ENCODE measurements around the gene COL6A6.

COL6A6 gene

GRCh38 chr3:130516645-130517512, at the start of gene COL6A6:
Gene COL6A6, plus strand, starts transcription at chr3:130517177. Its CDS starts 43,188 bp downstream, at chr3:130560365.
- no peaks in the 10 kb centered on the region for H4K20me1 ChIP-seq
- H3K4me3 ChIP-seq, result no peak within 1 kb of the TSS
- peaks cover 0 to 13% (median 4%) of the 10 kb centered on the region in 11 experiments; a peak in 5 of 22 replicates for H3K9me3 ChIP-seq (replicated peaks in 1 of 11)
- H3K27me3 ChIP-seq, result no peaks in the 10 kb centered on the region
- no peaks in the 10 kb centered on the region for H3K4me1 ChIP-seq
- no peak within 1 kb of the TSS for H3K4me2 ChIP-seq
- H3K9ac ChIP-seq, result no peak within 1 kb of the TSS
- TF ChIP-seq Cebpa-rat (IDR thresholded peaks at IDR 0.05), result no peak
- H3K36me3 ChIP-seq, result no peaks in the 10 kb centered on the region
- H3K27ac ChIP-seq, result no peak within 1 kb of the TSS

- no peak for TF ChIP-seq Cebpa-rat (IDR thresholded peaks at IDR 0.05)
- no peaks in the 10 kb centered on the region for H4K20me1 ChIP-seq
- H3K4me3 ChIP-seq, result no peak overlapping the region
- no peak overlapping the region; a peak in 1 of 22 replicates for H3K4me2 ChIP-seq
- no peaks in the 10 kb centered on the region for H3K36me3 ChIP-seq
- H3K9ac ChIP-seq, result no peak overlapping the region
- H3K9me3 ChIP-seq (replicated peaks in 1 of 11), result 0 out of 22 replicates have a peak, but pooled peaks cover 0 to 6% (median 0%) of the 10 kb centered on the region in 11 experiments
- H3K27me3 ChIP-seq, result no peaks in the 10 kb centered on the region
- H3K4me1 ChIP-seq, result peaks cover 0 to 6% (median 0%) of the 10 kb centered on the region in 10 experiments; a peak in 6 of 20 replicates
- H3K27ac ChIP-seq, result no peak overlapping the region
Observed at GRCh38 chr3:130468311-130468710, 48.7 kb upstream of the COL6A6 start.

GRCh38 chr3:130470126-130470525, 46.9 kb upstream of the COL6A6 start:
- H3K4me3 ChIP-seq, result no peak overlapping the region

GRCh38 chr3:130473416-130473815, 43.6 kb upstream of the COL6A6 start:
- H3K4me1 ChIP-seq, result no peaks in the 10 kb centered on the region
- TF ChIP-seq Cebpa-rat (IDR thresholded peaks at IDR 0.05), result no peak
- H3K27ac ChIP-seq, result no peak overlapping the region
- no peak overlapping the region for H3K4me3 ChIP-seq
- H3K4me2 ChIP-seq, result no peak overlapping the region
- no peaks in the 10 kb centered on the region for H3K36me3 ChIP-seq
- no peaks in the 10 kb centered on the region for H3K27me3 ChIP-seq
- H4K20me1 ChIP-seq, result no peaks in the 10 kb centered on the region
- no peak overlapping the region for H3K9ac ChIP-seq
- H3K9me3 ChIP-seq (replicated peaks in 1 of 11), result peaks cover 0 to 16% (median 0%) of the 10 kb centered on the region in 11 experiments; a peak in 4 of 22 replicates

More at GRCh38 chr3:130470126-130470525, 46.9 kb upstream of the COL6A6 start:
- H3K4me1 ChIP-seq, result peaks cover 0 to 6% (median 0%) of the 10 kb centered on the region in 10 experiments; a peak in 6 of 20 replicates
- TF ChIP-seq Cebpa-rat (IDR thresholded peaks at IDR 0.05), result no peak
- H3K27ac ChIP-seq, result no peak overlapping the region
- no peak overlapping the region for H3K4me2 ChIP-seq
- H3K9ac ChIP-seq, result no peak overlapping the region
- no peaks in the 10 kb centered on the region for H3K27me3 ChIP-seq
- H3K9me3 ChIP-seq (replicated peaks in 1 of 11), result peaks cover 0 to 12% (median 0%) of the 10 kb centered on the region in 11 experiments; a peak in 4 of 22 replicates
- H3K36me3 ChIP-seq, result no peaks in the 10 kb centered on the region
- no peaks in the 10 kb centered on the region for H4K20me1 ChIP-seq

GRCh38 chr3:130480736-130481135, 36.2 kb upstream of the COL6A6 start:
- Histone ChIP-seq H3K27me3 (no peaks in the 10 kb centered on the region), H4K20me1 (no peaks in the 10 kb centered on the region), H3K4me1 (no peaks in the 10 kb centered on the region), H3K4me3 (no peak overlapping the region), H3K4me2 (no peak overlapping the region), H3K27ac (no peak overlapping the region), H3K9ac (no peak overlapping the region), H3K9me3 (replicated peaks in 1 of 11) (peaks cover 0 to 7% (median 0%) of the 10 kb centered on the region in 11 experiments; a peak in 2 of 22 replicates), H3K36me3 (no peaks in the 10 kb centered on the region)
- no peak for TF ChIP-seq Cebpa-rat (IDR thresholded peaks at IDR 0.05)

GRCh38 chr3:130488288-130488687, 28.7 kb upstream of the COL6A6 start:
- no peaks in the 10 kb centered on the region for H4K20me1 ChIP-seq
- no peaks in the 10 kb centered on the region for H3K27me3 ChIP-seq
- H3K9ac ChIP-seq, result no peak overlapping the region
- no peaks in the 10 kb centered on the region for H3K9me3 ChIP-seq (replicated peaks in 1 of 11)
- H3K4me3 ChIP-seq, result no peak overlapping the region
- H3K4me2 ChIP-seq, result no peak overlapping the region
- no peaks in the 10 kb centered on the region for H3K36me3 ChIP-seq
- H3K27ac ChIP-seq, result no peak overlapping the region
- no peak for TF ChIP-seq Cebpa-rat (IDR thresholded peaks at IDR 0.05)
- H3K4me1 ChIP-seq, result 0 out of 20 replicates have a peak, but pooled peaks cover 0 to 5% (median 0%) of the 10 kb centered on the region in 10 experiments

- H3K36me3 ChIP-seq, result no peaks in the 10 kb centered on the region
- no peak overlapping the region for H3K27ac ChIP-seq
- H3K4me3 ChIP-seq, result no peak overlapping the region
- no peaks in the 10 kb centered on the region for H4K20me1 ChIP-seq
- H3K4me2 ChIP-seq, result no peak overlapping the region
- no peaks in the 10 kb centered on the region for H3K27me3 ChIP-seq
- no peak overlapping the region for H3K9ac ChIP-seq
- no peaks in the 10 kb centered on the region for H3K9me3 ChIP-seq (replicated peaks in 1 of 11)
- TF ChIP-seq Cebpa-rat (IDR thresholded peaks at IDR 0.05), result no peak
- 0 out of 20 replicates have a peak, but pooled peaks cover 0 to 5% (median 0%) of the 10 kb centered on the region in 10 experiments for H3K4me1 ChIP-seq
Observed at GRCh38 chr3:130488769-130489450, 28.1 kb upstream of the COL6A6 start.

- no peaks in the 10 kb centered on the region for H3K36me3 ChIP-seq
- TF ChIP-seq Cebpa-rat (IDR thresholded peaks at IDR 0.05), result no peak
- no peaks in the 10 kb centered on the region for H4K20me1 ChIP-seq
Observed at GRCh38 chr3:130490241-130490640, 26.7 kb upstream of the COL6A6 start.

GRCh38 chr3:130491431-130491830, 25.5 kb upstream of the COL6A6 start:
- Histone ChIP-seq H3K36me3 (no peaks in the 10 kb centered on the region), H3K4me1 (0 out of 20 replicates have a peak, but pooled peaks cover 0 to 5% (median 0%) of the 10 kb centered on the region in 10 experiments), H3K4me2 (no peak overlapping the region), H4K20me1 (no peaks in the 10 kb centered on the region), H3K27ac (no peak overlapping the region), H3K9ac (no peak overlapping the region), H3K9me3 (replicated peaks in 1 of 11) (no peaks in the 10 kb centered on the region), H3K27me3 (no peaks in the 10 kb centered on the region), H3K4me3 (no peak overlapping the region)
- no peak for TF ChIP-seq Cebpa-rat (IDR thresholded peaks at IDR 0.05)

More at GRCh38 chr3:130490241-130490640, 26.7 kb upstream of the COL6A6 start:
- Histone ChIP-seq H3K9me3 (replicated peaks in 1 of 11) (no peaks in the 10 kb centered on the region), H3K27me3 (no peaks in the 10 kb centered on the region), H3K27ac (no peak overlapping the region), H3K4me2 (no peak overlapping the region), H3K9ac (no peak overlapping the region), H3K4me1 (0 out of 20 replicates have a peak, but pooled peaks cover 0 to 5% (median 0%) of the 10 kb centered on the region in 10 experiments), H3K4me3 (no peak overlapping the region)
